HepG2 (cell line): ENCODE data around the gene PSG5.
"Not testable (repeated sequence)": the region's sequence is repeated elsewhere in the genome, so short reads cannot be mapped to it uniquely, and the experiment has no call there.

Experiments
- CEBPB ChIP-seq: IDR thresholded peaks from 2 replicates; pipeline ENCODE4 v1.6.1; 2011; ENCODE audit warnings: low read depth, low read length, improper control_type of control experiment, borderline replicate concordance
- FOXA1 ChIP-seq, 2 experiments: fragments of 450-650 bp in 1 of 2; sonication (generic) in 1 of 2; formaldehyde crosslinking in 1 of 2; IDR thresholded peaks; 2 replicates each; pipeline versions ENCODE4 v1.4.0 to v1.6.1; 2016 to 2020; ENCODE audit warnings: missing genetic modification reagents in 1 of 2
- HNRNPLL ChIP-seq: fragments of 200-400 bp; formaldehyde crosslinking; IDR thresholded peaks from 2 replicates; pipeline ENCODE4 v1.6.1; 2017; ENCODE audit warnings: mild to moderate bottlenecking, low read depth, low read length; ENCODE audit not compliant: poor library complexity, severe bottlenecking
- PCBP2 ChIP-seq: fragments of 200-400 bp; formaldehyde crosslinking; optimal IDR thresholded peaks from 2 replicates; pipeline ENCODE3; 2018; ENCODE audit warnings: low read length, low read depth; ENCODE audit not compliant: poor library complexity, severe bottlenecking
- POLR2AphosphoS5 ChIP-seq: IDR thresholded peaks from 2 replicates; pipeline ENCODE4 v1.6.1; 2012; ENCODE audit warnings: low read depth, low read length
- RXRB ChIP-seq: IDR thresholded peaks from 2 replicates; pipeline ENCODE4 v1.6.1; 2016; ENCODE audit warnings: borderline replicate concordance, missing genetic modification reagents, missing compliant biosample characterization
- SRSF4 ChIP-seq: fragments of 200-400 bp; formaldehyde crosslinking; IDR thresholded peaks from one replicate; pipeline ENCODE4 v1.6.1; 2018; ENCODE audit warnings: mild to moderate bottlenecking, low read depth, low read length, moderate library complexity; ENCODE audit not compliant: poor library complexity, severe bottlenecking
- TBL1XR1 ChIP-seq: fragments of 150-350 bp; IDR thresholded peaks from 2 replicates; pipeline ENCODE4 v1.6.1; 2014; ENCODE audit warnings: borderline replicate concordance, low read length; ENCODE audit not compliant: partially characterized antibody
- ZNF816 ChIP-seq: sonication (generic); formaldehyde crosslinking; IDR thresholded peaks from 2 replicates; pipeline ENCODE4 v1.8.0; 2022; ENCODE audit warnings: missing genetic modification reagents, mild to moderate bottlenecking, borderline replicate concordance
- TF ChIP-seq, protein P1 (sequence below): sonication (generic); formaldehyde crosslinking; IDR thresholded peaks from 2 replicates; pipeline ENCODE4 v1.4.0; 2020; ENCODE audit warnings: low read depth, mild to moderate bottlenecking, missing genetic modification reagents
- TF ChIP-seq, protein P2 (sequence below): sonication (generic); formaldehyde crosslinking; IDR thresholded peaks from 2 replicates; pipeline ENCODE4 v1.4.0; 2020; ENCODE audit warnings: missing genetic modification reagents, mild to moderate bottlenecking, borderline replicate concordance
- TF ChIP-seq, protein P3 (sequence below): sonication (generic); formaldehyde crosslinking; IDR thresholded peaks from 2 replicates; pipeline ENCODE4 v1.5.0; 2020; ENCODE audit warnings: mild to moderate bottlenecking, missing genetic modification reagents, moderate library complexity
- TF ChIP-seq, protein P4 (sequence below): sonication (generic); formaldehyde crosslinking; IDR thresholded peaks from 2 replicates; pipeline ENCODE4 v1.4.0; 2020; ENCODE audit warnings: mild to moderate bottlenecking, missing genetic modification reagents
- TF ChIP-seq, protein P5 (sequence below): sonication (generic); formaldehyde crosslinking; IDR thresholded peaks from 2 replicates; pipeline ENCODE4 v1.8.0; 2022; ENCODE audit warnings: missing genetic modification reagents, mild to moderate bottlenecking, borderline replicate concordance

DNA sequence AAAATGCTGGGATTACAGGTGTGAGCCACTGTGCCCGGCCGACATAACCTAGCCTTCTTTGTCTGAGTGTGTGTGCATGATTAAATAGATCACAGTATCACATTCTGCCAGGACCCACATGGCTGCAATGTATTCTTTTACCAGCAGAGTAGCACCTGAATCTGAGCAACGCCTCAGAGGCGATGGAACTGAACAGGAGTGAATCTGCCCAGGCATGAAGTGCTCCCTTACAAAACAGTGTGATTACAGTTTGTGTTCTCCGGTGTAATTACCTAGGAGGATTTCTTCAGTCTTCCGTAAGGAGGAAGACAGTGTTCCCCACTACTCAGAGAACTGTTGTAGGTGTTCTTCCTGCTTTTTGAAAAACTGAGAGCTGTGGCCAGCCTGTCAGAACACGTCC lies 57.1 kb downstream of the PSG5 start:
- TF ChIP-seq, protein P1, sequence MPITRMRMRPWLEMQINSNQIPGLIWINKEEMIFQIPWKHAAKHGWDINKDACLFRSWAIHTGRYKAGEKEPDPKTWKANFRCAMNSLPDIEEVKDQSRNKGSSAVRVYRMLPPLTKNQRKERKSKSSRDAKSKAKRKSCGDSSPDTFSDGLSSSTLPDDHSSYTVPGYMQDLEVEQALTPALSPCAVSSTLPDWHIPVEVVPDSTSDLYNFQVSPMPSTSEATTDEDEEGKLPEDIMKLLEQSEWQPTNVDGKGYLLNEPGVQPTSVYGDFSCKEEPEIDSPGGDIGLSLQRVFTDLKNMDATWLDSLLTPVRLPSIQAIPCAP, result not testable (repeated sequence)
- TF ChIP-seq, protein P2, sequence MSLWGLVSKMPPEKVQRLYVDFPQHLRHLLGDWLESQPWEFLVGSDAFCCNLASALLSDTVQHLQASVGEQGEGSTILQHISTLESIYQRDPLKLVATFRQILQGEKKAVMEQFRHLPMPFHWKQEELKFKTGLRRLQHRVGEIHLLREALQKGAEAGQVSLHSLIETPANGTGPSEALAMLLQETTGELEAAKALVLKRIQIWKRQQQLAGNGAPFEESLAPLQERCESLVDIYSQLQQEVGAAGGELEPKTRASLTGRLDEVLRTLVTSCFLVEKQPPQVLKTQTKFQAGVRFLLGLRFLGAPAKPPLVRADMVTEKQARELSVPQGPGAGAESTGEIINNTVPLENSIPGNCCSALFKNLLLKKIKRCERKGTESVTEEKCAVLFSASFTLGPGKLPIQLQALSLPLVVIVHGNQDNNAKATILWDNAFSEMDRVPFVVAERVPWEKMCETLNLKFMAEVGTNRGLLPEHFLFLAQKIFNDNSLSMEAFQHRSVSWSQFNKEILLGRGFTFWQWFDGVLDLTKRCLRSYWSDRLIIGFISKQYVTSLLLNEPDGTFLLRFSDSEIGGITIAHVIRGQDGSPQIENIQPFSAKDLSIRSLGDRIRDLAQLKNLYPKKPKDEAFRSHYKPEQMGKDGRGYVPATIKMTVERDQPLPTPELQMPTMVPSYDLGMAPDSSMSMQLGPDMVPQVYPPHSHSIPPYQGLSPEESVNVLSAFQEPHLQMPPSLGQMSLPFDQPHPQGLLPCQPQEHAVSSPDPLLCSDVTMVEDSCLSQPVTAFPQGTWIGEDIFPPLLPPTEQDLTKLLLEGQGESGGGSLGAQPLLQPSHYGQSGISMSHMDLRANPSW (CRISPR knock-in tag), result not testable (repeated sequence)
- TF ChIP-seq, protein P3, sequence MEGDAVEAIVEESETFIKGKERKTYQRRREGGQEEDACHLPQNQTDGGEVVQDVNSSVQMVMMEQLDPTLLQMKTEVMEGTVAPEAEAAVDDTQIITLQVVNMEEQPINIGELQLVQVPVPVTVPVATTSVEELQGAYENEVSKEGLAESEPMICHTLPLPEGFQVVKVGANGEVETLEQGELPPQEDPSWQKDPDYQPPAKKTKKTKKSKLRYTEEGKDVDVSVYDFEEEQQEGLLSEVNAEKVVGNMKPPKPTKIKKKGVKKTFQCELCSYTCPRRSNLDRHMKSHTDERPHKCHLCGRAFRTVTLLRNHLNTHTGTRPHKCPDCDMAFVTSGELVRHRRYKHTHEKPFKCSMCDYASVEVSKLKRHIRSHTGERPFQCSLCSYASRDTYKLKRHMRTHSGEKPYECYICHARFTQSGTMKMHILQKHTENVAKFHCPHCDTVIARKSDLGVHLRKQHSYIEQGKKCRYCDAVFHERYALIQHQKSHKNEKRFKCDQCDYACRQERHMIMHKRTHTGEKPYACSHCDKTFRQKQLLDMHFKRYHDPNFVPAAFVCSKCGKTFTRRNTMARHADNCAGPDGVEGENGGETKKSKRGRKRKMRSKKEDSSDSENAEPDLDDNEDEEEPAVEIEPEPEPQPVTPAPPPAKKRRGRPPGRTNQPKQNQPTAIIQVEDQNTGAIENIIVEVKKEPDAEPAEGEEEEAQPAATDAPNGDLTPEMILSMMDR (CRISPR knock-in tag), result not testable (repeated sequence)
- TF ChIP-seq POLR2AphosphoS5; HNRNPLL; CEBPB; FOXA1 (IDR thresholded peaks at IDR 0.05); FOXA1 (CRISPR knock-in tag; IDR thresholded peaks at IDR 0.05); RXRB; PCBP2; ZNF816 (CRISPR knock-in tag); TBL1XR1; SRSF4: not testable (repeated sequence)
- TF ChIP-seq, protein P4, sequence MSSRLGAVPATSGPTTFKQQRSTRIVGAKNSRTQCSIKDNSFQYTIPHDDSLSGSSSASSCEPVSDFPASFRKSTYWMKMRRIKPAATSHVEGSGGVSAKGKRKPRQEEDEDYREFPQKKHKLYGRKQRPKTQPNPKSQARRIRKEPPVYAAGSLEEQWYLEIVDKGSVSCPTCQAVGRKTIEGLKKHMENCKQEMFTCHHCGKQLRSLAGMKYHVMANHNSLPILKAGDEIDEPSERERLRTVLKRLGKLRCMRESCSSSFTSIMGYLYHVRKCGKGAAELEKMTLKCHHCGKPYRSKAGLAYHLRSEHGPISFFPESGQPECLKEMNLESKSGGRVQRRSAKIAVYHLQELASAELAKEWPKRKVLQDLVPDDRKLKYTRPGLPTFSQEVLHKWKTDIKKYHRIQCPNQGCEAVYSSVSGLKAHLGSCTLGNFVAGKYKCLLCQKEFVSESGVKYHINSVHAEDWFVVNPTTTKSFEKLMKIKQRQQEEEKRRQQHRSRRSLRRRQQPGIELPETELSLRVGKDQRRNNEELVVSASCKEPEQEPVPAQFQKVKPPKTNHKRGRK, result not testable (repeated sequence)
- TF ChIP-seq, protein P5, sequence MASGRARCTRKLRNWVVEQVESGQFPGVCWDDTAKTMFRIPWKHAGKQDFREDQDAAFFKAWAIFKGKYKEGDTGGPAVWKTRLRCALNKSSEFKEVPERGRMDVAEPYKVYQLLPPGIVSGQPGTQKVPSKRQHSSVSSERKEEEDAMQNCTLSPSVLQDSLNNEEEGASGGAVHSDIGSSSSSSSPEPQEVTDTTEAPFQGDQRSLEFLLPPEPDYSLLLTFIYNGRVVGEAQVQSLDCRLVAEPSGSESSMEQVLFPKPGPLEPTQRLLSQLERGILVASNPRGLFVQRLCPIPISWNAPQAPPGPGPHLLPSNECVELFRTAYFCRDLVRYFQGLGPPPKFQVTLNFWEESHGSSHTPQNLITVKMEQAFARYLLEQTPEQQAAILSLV, result not testable (repeated sequence)
